Measurements from ENCODE around the gene ALX3.

Gene ALX3

DNA sequence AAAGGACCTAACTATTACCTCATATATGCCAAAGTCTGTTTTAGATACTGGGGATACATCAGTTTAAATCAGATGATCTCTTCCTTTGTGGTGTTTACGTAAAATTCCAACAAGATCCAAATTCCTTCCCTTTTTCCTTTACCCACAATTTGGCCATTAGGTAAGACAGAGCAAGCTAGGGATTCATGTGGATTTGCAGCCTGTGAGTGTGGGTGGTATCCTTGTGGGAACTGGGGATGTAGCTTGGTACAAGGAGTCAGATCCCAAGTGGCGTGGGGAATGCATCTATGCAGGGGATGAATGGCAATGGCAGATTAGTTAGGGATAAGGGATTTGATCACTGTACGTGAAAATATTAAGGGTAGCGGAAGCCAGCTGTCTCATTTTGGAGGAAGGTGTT, 45.9 kb downstream of the ALX3 start:
- H3K4me3 ChIP-seq (ENCODE audit: low read depth, low read length), result no peak overlapping the region
- TF ChIP-seq CTCF (IDR thresholded peaks at IDR 0.05; ENCODE audit: low read depth, low read length), result no peak
- in situ Hi-C loops (cut with HindIII; ENCODE audit: low sequenced_read_pairs), result no loop called here
- no peak for DNase-seq (ENCODE audit: low read depth, low spot score)

- H3K4me3 ChIP-seq (ENCODE audit: low read depth, low read length), result no peak overlapping the region
- no peak for DNase-seq (ENCODE audit: low read depth, low spot score)
- TF ChIP-seq CTCF (IDR thresholded peaks at IDR 0.05; ENCODE audit: low read depth, low read length), result no peak
- in situ Hi-C loops (cut with HindIII; ENCODE audit: low sequenced_read_pairs), result no loop called here
Measured at GRCh38 chr1:110021285-110021684, 49.2 kb downstream of the ALX3 start.

GRCh38 chr1:110019770-110020169, 50.7 kb downstream of the ALX3 start:
- no peak for TF ChIP-seq CTCF (IDR thresholded peaks at IDR 0.05; ENCODE audit: low read depth, low read length)
- no peak for DNase-seq (ENCODE audit: low read depth, low spot score)
- in situ Hi-C loops (cut with HindIII; ENCODE audit: low sequenced_read_pairs), result no loop called here
- no peak overlapping the region for H3K4me3 ChIP-seq (ENCODE audit: low read depth, low read length)

- no peak for TF ChIP-seq CTCF (IDR thresholded peaks at IDR 0.05; ENCODE audit: low read depth, low read length)
- in situ Hi-C loops (cut with HindIII; ENCODE audit: low sequenced_read_pairs), result no loop called here
- no peak for DNase-seq (ENCODE audit: low read depth, low spot score)
- H3K4me3 ChIP-seq (ENCODE audit: low read depth, low read length), result no peak overlapping the region
Measured at GRCh38 chr1:110018396-110018795, 52.1 kb downstream of the ALX3 start.

DNA sequence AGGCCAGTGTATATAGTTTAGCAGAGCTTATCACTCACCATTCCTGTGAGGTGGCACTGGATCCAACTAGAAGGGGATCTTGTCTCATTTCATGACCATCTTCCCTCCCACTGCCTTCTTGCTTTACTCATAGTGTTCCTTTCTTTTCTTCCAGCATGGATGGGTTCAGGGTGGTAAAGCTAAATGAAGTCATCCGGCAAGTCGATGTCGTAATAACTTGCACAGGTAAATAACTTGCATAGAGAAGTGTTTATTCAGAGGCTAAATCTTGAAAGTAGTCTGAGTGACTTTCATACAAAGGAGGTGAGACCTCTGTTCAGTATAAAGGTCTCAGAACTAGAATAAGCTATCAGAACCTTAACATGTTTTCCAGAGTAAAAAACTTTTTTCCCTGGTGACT, 52.7 kb downstream of the ALX3 start:
- no peak for DNase-seq (ENCODE audit: low read depth, low spot score)
- H3K4me3 ChIP-seq (ENCODE audit: low read depth, low read length), result no peak overlapping the region
- in situ Hi-C loops (cut with HindIII; ENCODE audit: low sequenced_read_pairs), result no loop called here
- no peak for TF ChIP-seq CTCF (IDR thresholded peaks at IDR 0.05; ENCODE audit: low read depth, low read length)

- DNase-seq (ENCODE audit: low read depth, low spot score), result no peak
- no peak overlapping the region for H3K4me3 ChIP-seq (ENCODE audit: low read depth, low read length)
- in situ Hi-C loops (cut with HindIII; ENCODE audit: low sequenced_read_pairs), result no loop called here
- TF ChIP-seq CTCF (IDR thresholded peaks at IDR 0.05; ENCODE audit: low read depth, low read length), result no peak
Measured at GRCh38 chr1:110012100-110012780, 58.2 kb downstream of the ALX3 start.

All from astrocyte of the spinal cord (primary cell).